ENCODE results near the gene CCDC200. TPM values are rescaled to one million over a fixed set of nuclear protein-coding genes. Genes with fewer than 3 reads are reported as not detected.

Gene CCDC200
- total RNA-seq, 2 experiments from 2014 or later: not detected

DNA sequence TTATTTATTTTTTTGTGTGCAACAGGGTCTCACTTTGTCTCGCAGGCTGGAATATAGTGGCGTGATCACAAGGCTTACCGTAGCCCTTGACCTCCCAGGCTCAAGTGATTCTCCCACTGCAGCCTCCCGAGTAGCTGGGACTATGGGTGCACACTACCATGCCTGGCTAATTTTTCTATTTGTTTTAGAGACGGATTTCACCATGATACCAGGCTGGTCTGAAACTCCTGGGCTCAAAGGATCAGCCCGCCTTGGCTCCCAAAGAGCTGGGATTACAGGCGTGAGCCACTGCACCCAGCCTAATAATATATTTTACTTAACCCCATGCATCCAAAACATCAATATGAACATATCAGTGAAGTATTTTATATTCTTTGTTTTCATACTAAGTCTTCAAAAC, 2.0 kb downstream of the CCDC200 start:
- DNase-seq (peak; percentile 9), ATAC-seq (no peak)
- Mint-ChIP-seq H3K36me3 (ENCODE audit: low read depth) (peaks cover 10% of the 10 kb centered on the region), H3K27ac (no peak overlapping the region), H3K27me3 (ENCODE audit: low read depth) (no peaks in the 10 kb centered on the region), H3K4me1 (ENCODE audit: low read depth) (peaks cover 7% of the 10 kb centered on the region), H3K9me3 (ENCODE audit: insufficient read depth) (no peaks in the 10 kb centered on the region), H3K4me3 (no peak overlapping the region)
- ChIA-PET POLR2A (interaction anchor here (1.1 to 1.4 kb wide), 2 partner anchors 15 to 90 kb away, joined by 3 to 5 read pairs; partner anchors contain the start of gene TMEM106A), CTCF (interaction anchor here (1.3 to 1.7 kb wide), 2 partner anchors 14 to 83 kb away, joined by 5 to 6 read pairs; partner anchors contain the start of gene TMEM106A)

DNA sequence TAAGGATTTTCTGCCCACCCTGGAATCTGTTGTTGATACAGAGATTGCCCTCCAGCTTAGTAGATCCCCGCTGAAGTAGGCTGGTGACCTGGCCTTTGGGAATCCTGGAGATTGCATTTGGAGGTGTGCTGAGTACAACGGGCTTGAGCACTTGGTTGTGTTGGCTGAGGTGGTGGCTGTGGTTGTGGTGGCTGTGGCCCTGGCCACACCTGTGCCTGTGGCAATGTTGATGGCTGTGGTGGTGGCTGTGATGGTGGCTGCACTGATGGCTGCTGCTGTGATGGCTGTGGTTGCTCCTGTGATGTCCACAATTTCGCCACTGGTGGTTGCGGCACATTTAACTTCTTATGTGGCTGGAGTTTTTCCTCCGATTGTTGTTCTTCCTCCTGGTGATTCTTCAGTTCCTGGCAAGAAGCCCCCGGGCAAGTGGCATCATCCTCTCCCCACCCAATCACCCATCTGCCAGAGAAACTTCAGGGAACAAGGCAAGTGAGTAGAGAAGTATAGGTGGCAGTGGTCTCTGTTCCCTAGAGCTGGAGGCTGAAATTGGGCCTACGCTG, 4.2 kb downstream of the CCDC200 start:
- Mint-ChIP-seq H3K4me3 (no peak overlapping the region), H3K27ac (no peak overlapping the region), H3K9me3 (ENCODE audit: insufficient read depth) (no peaks in the 10 kb centered on the region), H3K36me3 (ENCODE audit: low read depth) (peaks cover 10% of the 10 kb centered on the region), H3K27me3 (ENCODE audit: low read depth) (no peaks in the 10 kb centered on the region), H3K4me1 (ENCODE audit: low read depth) (peaks cover 8% of the 10 kb centered on the region)
- no peak for ATAC-seq
- ChIA-PET POLR2A (interaction anchor here (1.6 to 2.9 kb wide), 2 partner anchors 12 to 92 kb away, joined by 6 to 13 read pairs; partner anchors contain the start of gene TMEM106A), CTCF (interaction anchor here (1.0 kb wide), 1 partner anchor 8 kb away, joined by 4 read pairs; no protein-coding TSS in a partner anchor)
- no peak for DNase-seq

DNA sequence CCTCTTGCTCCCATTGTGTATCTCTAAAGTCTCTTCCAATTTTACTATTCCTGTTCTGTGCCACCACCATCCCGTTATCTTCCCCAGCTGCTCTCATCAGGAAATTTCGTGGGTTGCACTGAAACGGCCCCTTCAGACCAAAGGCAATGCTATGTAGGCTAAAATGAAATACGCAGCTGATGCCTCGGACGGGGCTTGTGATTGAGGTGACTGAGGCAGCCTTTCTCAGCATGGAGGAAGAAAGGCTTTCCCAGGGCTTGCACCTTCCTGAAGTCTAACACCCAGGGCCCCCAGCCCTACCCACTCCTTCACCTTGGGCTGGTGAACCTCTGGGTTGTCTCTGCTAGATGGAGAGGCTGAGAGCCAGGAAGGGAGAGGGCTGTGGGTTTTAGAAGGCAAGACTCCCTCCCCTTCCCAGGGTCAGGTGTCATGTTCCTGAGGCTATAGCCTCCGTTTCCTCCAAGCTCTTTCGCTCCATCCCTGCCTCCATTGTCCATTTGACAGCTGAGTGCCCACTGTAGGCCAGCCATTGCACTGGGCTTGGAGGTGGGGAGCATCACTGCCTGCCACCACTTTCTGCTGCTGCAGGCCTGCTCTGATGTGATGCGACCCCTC, 7.8 kb downstream of the CCDC200 start:
- POLR2A ChIA-PET: interaction anchor here (2.5 to 11.7 kb wide), 2 partner anchors 95 kb away, joined by 25 to 253 read pairs; no protein-coding TSS in a partner anchor
- Mint-ChIP-seq H3K4me1 (ENCODE audit: low read depth) (peaks cover 25% of the 10 kb centered on the region), H3K27ac (no peak overlapping the region), H3K9me3 (ENCODE audit: insufficient read depth) (no peaks in the 10 kb centered on the region), H3K36me3 (ENCODE audit: low read depth) (peaks cover 22% of the 10 kb centered on the region), H3K4me3 (no peak overlapping the region), H3K27me3 (ENCODE audit: low read depth) (no peaks in the 10 kb centered on the region)
- no peak for DNase-seq
- no peak for ATAC-seq
- CTCF ChIA-PET: no interaction called here

DNA sequence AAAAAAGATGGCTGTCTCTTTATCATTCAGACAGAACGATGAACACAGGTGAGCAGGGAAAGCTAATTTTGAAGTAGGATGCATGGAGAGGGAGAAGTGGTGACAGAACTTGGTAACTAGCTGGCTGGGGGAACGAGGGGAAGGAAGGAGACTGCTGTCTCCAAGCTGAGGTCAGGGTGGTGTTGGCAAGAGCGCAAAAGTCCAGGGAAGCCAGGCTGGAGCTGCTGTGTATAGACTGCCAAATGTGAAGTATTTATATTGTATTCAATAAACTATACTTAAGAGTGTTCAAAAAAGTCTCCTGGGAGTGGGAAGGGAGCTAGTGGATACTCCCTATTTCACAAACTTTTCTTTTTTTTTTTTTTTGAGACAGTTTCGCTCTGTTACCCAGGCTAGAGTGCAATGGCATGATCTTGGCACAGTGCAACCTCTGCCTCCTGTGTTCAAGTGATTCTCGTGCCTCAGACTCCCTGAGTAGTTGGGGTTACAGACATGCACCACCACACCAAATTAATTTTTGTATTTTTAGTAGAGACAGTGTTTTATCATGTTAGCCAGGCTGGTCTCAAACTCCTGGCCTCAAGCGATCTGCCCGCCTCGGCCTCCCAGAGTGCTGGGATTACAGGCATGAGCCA, 8.6 kb downstream of the CCDC200 start:
- ATAC-seq (no peak), DNase-seq (no peak)
- H3K36me3 Mint-ChIP-seq (ENCODE audit: low read depth): peaks cover 27% of the 10 kb centered on the region
- no peaks in the 10 kb centered on the region for H3K27me3 Mint-ChIP-seq (ENCODE audit: low read depth)
- H3K9me3 Mint-ChIP-seq (ENCODE audit: insufficient read depth): no peaks in the 10 kb centered on the region
- POLR2A ChIA-PET: interaction anchor here (11.7 kb wide), 1 partner anchor 96 kb away, joined by 253 read pairs; no protein-coding TSS in a partner anchor
- CTCF ChIA-PET: no interaction called here
- no peak overlapping the region for H3K4me3 Mint-ChIP-seq
- H3K27ac Mint-ChIP-seq: no peak overlapping the region
- peaks cover 25% of the 10 kb centered on the region for H3K4me1 Mint-ChIP-seq (ENCODE audit: low read depth)

DNA sequence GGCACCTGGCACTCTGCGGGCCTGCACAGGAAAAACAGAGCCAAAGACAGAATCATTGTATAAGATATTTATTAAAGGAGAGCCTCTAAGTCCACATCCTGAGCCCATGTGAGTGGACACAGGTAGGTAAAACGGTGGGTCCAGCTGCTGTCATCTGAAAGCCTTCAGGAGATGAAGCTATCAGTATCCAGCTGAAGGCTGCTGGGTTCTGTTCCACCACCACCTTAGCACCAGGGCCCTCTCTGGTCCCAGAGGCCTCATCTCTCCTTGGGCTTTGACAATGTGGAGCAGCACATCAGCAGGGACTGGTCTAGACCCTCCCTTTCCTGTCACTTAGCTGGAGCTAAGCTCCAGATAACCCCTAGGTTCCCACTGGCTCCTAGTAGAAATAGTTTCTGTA, 9.4 kb downstream of the CCDC200 start:
- peaks cover 26% of the 10 kb centered on the region for H3K36me3 Mint-ChIP-seq (ENCODE audit: low read depth)
- no peak overlapping the region for H3K27ac Mint-ChIP-seq
- CTCF ChIA-PET: no interaction called here
- H3K27me3 Mint-ChIP-seq (ENCODE audit: low read depth): no peaks in the 10 kb centered on the region
- no peak overlapping the region for H3K4me3 Mint-ChIP-seq
- H3K9me3 Mint-ChIP-seq (ENCODE audit: insufficient read depth): no peaks in the 10 kb centered on the region
- POLR2A ChIA-PET: interaction anchor here (1.5 to 11.7 kb wide), 2 partner anchors 47 to 96 kb away, joined by 6 to 253 read pairs; no protein-coding TSS in a partner anchor
- DNase-seq (peak; percentile 3), ATAC-seq (no peak)
- peaks cover 20% of the 10 kb centered on the region for H3K4me1 Mint-ChIP-seq (ENCODE audit: low read depth)

DNA sequence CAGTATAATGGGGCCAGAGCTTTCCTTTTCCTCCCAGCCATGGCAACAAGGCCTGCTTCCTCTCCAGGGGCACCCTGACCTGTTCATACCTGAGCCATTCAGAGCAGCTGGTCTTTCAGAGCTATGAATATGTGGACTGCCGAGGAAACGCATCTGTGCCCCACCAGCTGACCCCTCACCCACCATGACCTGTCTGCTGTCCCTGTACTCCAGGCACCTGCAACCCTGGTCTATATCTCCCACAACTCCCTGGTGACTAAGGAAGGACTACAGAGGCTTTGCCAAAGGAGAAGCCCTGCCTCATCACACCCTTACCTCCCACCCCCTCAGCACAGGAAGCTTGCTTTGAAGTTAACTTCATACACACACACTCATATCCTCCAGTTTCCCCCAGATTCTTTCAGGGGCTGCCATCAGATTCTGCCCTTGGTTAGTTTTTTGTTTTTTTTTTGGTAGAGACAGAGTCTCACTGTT, 10.8 kb downstream of the CCDC200 start:
- no peak for ATAC-seq
- peaks cover 31% of the 10 kb centered on the region for H3K4me1 Mint-ChIP-seq (ENCODE audit: low read depth)
- peak overlapping the region; percentile 78 for H3K27ac Mint-ChIP-seq
- H3K4me3 Mint-ChIP-seq: no peak overlapping the region
- DNase-seq: no peak
- POLR2A ChIA-PET: interaction anchor here (1.5 to 11.7 kb wide), 2 partner anchors 46 to 98 kb away, joined by 6 to 253 read pairs; no protein-coding TSS in a partner anchor
- no peaks in the 10 kb centered on the region for H3K27me3 Mint-ChIP-seq (ENCODE audit: low read depth)
- H3K36me3 Mint-ChIP-seq (ENCODE audit: low read depth): peaks cover 23% of the 10 kb centered on the region
- CTCF ChIA-PET: interaction anchor here (1.0 to 1.6 kb wide), 3 partner anchors 92 to 266 kb away, joined by 4 to 5 read pairs (median 4); partner anchors contain the start of gene DHX8
- H3K9me3 Mint-ChIP-seq (ENCODE audit: insufficient read depth): no peaks in the 10 kb centered on the region

DNA sequence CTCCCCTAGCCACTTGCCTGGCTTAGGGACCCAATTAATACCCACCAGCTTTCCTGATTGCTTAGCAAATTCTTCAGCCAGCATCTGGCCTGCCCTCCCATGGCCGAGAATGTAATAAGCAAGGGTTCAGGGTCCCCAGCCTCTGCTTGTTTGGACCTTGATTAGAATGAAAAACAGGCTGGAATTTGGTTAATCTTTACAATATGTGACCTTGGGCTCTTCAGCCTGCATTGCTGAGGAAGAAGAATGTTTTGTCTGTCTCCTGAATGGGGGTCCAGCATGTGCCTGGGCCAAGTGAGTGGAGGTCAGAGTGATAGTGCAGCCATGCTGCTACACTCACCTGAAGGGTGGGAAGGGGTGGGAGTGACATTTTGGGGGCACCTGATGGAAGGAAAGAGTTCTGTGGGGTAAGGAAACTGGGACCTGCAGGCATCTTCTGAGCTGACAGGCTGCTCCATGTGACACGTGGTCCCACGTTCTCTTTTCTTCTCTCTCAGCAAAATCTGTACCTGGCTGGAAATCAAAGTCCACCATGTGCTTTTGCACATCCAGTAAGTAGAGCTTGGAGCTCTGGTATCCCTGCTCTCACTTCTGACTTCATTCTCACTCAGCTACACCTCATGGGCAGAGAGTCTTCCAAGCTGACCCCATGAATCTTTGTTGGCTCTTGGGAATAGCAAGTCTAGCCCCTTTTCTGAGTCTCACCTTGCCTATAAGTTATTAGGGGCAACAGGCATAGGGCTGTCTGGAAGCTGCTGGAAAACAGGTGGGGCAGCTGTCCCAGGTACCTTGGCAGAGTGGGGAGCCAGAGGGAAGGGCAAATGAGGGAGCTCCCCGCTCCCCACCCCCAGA, 11.4 kb downstream of the CCDC200 start:
- POLR2A ChIA-PET: interaction anchor here (1.5 to 11.7 kb wide), 2 partner anchors 45 to 98 kb away, joined by 6 to 253 read pairs; no protein-coding TSS in a partner anchor
- CTCF ChIA-PET: interaction anchor here (1.0 to 1.6 kb wide), 3 partner anchors 93 to 267 kb away, joined by 4 to 5 read pairs (median 4); partner anchors contain the start of gene DHX8
- ATAC-seq (no peak), DNase-seq (no peak)
- Mint-ChIP-seq H3K9me3 (ENCODE audit: insufficient read depth) (no peaks in the 10 kb centered on the region), H3K27me3 (ENCODE audit: low read depth) (no peaks in the 10 kb centered on the region), H3K4me3 (no peak overlapping the region), H3K36me3 (ENCODE audit: low read depth) (peaks cover 23% of the 10 kb centered on the region), H3K4me1 (ENCODE audit: low read depth) (peaks cover 37% of the 10 kb centered on the region), H3K27ac (peak overlapping the region; percentile 78)

DNA sequence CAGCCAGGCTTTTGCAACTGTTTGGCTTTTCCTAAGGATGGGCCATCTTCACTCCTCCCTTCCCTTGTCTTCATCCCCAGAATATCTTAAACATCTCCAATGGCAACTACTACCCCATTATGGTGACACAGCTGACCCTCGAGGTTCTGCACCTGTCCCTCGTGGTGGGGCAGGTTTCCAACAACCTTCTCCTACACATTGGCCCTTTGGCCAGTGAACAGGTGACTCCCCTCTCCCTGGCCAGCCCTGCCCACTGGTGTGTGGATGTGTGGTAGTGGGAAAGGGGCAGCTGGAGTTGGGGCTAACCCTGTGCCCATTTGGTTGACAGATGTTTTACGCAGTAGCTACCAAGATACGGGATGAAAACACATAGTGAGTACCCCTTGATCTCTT, 12.1 kb downstream of the CCDC200 start:
- Mint-ChIP-seq H3K27me3 (ENCODE audit: low read depth) (no peaks in the 10 kb centered on the region), H3K4me1 (ENCODE audit: low read depth) (peaks cover 38% of the 10 kb centered on the region), H3K27ac (no peak overlapping the region), H3K4me3 (no peak overlapping the region), H3K9me3 (ENCODE audit: insufficient read depth) (no peaks in the 10 kb centered on the region), H3K36me3 (ENCODE audit: low read depth) (peaks cover 23% of the 10 kb centered on the region)
- DNase-seq (no peak), ATAC-seq (no peak)
- POLR2A ChIA-PET: interaction anchor here (11.7 kb wide), 1 partner anchor 99 kb away, joined by 253 read pairs; no protein-coding TSS in a partner anchor
- CTCF ChIA-PET: interaction anchor here (1.0 kb wide), 1 partner anchor 8 kb away, joined by 4 read pairs; no protein-coding TSS in a partner anchor

DNA sequence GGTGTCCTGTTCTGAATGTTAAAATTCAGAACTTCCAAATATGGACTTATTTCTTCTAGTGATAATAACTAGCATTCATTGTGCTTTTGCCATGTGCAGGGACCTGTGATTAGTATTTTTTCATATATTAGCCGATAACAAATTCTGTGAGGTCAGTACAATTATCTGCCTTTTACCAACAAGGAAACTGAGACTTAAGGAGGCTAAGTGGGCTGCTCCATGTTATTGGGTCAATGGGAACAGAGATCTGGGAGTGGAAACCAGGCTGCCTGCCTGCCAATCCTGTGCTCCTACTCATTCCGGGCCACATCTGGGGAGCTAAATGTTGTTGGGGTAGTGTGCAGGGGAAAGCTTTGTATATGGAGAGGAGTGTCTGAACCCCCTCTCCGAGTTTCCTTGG, 13.1 kb downstream of the CCDC200 start:
- POLR2A ChIA-PET: interaction anchor here (11.7 kb wide), 1 partner anchor 100 kb away, joined by 253 read pairs; no protein-coding TSS in a partner anchor
- no peak for DNase-seq
- Mint-ChIP-seq H3K36me3 (ENCODE audit: low read depth) (peaks cover 23% of the 10 kb centered on the region), H3K9me3 (ENCODE audit: insufficient read depth) (no peaks in the 10 kb centered on the region), H3K4me3 (no peak overlapping the region), H3K27ac (no peak overlapping the region), H3K27me3 (ENCODE audit: low read depth) (no peaks in the 10 kb centered on the region), H3K4me1 (ENCODE audit: low read depth) (peaks cover 45% of the 10 kb centered on the region)
- CTCF ChIA-PET: interaction anchor here (1.0 kb wide), 1 partner anchor 9 kb away, joined by 4 read pairs; no protein-coding TSS in a partner anchor
- ATAC-seq: no peak

DNA sequence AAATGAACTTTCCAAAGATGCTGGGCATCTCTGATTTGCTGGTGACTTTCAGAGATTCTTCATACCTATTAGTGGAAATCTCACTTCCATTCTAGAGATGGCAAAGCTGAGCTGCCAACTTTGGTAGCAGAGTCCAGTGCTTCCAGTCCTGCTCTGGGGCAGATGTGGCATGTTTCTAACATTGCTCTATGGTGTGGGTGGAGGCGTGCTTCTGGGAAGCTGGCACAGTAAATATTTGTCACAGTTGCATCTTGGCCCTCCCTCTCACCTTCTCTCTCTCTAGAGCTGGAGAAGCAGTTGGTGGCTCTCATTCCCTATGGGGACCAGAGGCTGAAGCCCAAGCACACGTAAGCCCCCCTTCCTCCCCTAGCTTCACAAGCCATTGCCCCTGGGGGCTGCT, 14.9 kb downstream of the CCDC200 start:
- Mint-ChIP-seq H3K4me3 (peak overlapping the region; percentile 90), H3K27ac (peak overlapping the region; percentile 9), H3K36me3 (ENCODE audit: low read depth) (peaks cover 31% of the 10 kb centered on the region), H3K4me1 (ENCODE audit: low read depth) (peaks cover 44% of the 10 kb centered on the region), H3K9me3 (ENCODE audit: insufficient read depth) (no peaks in the 10 kb centered on the region), H3K27me3 (ENCODE audit: low read depth) (no peaks in the 10 kb centered on the region)
- CTCF ChIA-PET: interaction anchor here (1.2 to 1.7 kb wide), 4 partner anchors 22 to 97 kb away, joined by 3 to 6 read pairs (median 4); no protein-coding TSS in a partner anchor
- POLR2A ChIA-PET: interaction anchor here (1.3 to 11.7 kb wide), 3 partner anchors 42 to 147 kb away, joined by 4 to 253 read pairs (median 5); partner anchors contain the start of gene NBR1
- no peak for ATAC-seq
- no peak for DNase-seq
